Superior temporal gyrus (tissue), 1 donor: ENCODE measurements around the gene CSKMT.
"Not testable (repeated sequence)": the region's sequence is repeated elsewhere in the genome, so short reads cannot be mapped to it uniquely, and the experiment has no call there.

Experiments used
- DNase-seq: peaks from one replicate; pipeline ENCODE4 v3.0.0-alpha.2; 2016; ENCODE audit errors: extremely low spot score

The CSKMT gene

DNA sequence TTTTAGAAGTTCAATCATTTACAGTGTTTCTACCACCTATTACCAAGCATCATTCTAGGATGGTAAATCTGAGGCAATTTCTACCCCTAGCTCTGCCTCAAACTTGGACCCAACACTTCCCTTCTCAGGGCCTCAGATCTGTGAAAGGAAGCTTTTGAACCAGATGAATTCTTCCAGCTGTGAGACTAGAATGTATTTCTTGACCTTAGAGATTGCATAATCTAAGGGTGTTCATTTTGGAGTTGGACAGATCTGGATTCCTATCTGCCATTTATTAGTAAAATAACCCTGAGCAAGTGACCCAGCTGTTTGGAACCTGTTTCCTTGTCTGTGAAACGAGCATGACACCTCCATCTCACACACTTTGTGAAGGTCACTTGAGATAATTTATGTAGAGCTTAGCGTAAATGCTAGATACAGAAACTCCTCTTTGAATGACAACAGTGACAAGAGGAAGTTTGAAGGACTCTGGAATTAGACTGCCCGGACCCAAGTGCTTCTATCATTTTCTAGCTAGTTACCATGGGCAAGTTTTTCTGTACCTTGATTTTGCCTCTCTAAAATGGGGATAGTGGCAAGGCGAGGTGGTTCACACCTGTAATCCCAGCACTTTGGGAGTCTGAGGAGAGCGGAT lies 8.2 kb upstream of the CSKMT start:
- DNase-seq, result no peak

DNA sequence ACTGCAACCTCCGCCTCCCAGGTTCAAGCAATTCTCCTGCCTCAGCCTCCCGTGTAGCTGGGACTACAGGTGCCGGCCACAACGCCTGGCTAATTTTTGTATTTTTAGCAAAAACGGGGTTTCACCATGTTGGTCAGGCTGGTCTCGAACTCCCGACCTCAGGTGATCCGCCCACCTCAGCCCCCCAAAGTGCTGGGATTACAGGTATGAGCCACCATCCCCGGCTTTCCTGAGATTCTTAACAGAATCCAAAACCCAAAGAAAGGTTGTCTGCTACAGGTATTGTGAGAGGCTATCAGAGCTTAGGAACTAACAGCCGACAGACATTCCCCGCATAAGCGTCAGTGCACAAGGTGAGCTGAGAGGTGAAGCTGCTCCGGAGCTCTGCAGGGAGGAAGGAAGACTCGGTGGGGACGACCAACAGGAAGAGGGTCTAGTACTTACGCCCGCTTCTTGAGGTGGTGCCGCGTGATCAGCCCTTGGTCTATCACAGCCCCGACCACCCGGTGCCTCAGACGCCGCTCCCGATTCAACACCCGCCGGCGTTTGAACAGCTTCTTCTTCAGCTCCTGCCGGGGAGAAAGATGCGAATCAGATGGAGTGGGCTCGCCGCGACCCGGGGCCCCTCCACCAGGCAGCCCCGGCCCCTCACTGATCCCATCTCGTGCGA lies 572 bp upstream of the CSKMT start:
- DNase-seq, result no peak

DNA sequence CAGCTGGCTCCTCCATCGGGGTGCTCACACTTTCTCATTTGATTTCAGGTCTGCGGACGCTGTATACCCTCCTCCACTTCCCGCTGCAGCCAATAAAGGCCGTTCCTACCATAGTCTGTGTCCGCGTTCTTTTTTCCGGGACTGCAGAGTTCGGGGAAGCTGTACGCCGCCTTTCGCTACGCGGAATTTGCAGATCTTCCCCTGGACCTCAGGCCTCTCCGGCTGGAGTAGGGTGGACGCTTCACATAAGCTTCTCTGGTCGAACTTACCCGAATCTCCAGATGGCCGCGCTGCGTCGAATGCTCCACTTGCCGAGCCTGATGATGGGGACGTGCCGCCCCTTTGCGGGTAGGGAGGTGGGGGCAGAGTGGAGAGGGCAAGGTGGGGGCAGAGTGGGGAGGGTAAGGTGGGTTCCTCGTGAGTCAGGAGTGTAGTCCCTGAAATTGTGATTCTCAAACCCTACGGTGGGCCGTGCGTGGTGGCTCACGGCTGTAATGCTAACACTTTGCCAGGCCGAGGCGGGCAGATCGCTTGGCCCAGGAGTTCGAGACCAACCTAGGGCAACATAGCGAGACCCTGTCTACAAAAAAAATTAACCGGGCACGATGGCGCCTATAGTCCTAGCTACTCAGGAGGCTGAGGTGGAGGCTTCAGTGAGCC lies 617 bp downstream of the CSKMT start:
- peak; percentile 69 for DNase-seq

GRCh38 chr11:62666259-62666926 lies 1.3 kb downstream of the CSKMT start:
- DNase-seq, result no peak

DNA sequence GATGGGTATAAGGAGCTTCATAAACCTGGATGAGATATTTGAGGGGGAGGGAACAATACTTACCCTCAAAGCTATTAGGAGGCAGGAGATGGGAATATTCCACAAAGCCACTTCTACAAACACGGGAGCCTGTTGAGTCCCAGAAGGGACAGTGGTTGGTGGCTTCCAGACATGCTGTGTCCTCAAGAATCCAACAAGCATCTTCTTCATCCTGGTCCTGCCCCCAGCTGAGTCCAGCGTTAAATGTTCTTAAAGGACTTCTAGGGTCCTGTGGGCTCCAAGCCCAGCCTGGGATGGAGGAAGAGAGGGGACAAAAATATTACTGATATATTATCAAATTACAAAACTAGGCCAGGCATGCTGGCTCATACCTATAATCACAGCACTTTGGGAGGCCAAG lies 2.3 kb downstream of the CSKMT start:
- no peak for DNase-seq

- no peak for DNase-seq
Measured at GRCh38 chr11:62669420-62670161, 4.5 kb downstream of the CSKMT start.

GRCh38 chr11:62671236-62671607 lies 6.1 kb downstream of the CSKMT start:
- no peak for DNase-seq

- DNase-seq, result peak; percentile 90
Measured at GRCh38 chr11:62671608-62672389, 6.7 kb downstream of the CSKMT start, which contains the start of the genes LBHD1 and UQCC3. LBHD1 (minus strand) TSS chr11:62672267; CDS start chr11:62670031, 2,236 bp downstream. UQCC3 (plus strand) TSS chr11:62671673; CDS start chr11:62671746, 73 bp downstream.

DNA sequence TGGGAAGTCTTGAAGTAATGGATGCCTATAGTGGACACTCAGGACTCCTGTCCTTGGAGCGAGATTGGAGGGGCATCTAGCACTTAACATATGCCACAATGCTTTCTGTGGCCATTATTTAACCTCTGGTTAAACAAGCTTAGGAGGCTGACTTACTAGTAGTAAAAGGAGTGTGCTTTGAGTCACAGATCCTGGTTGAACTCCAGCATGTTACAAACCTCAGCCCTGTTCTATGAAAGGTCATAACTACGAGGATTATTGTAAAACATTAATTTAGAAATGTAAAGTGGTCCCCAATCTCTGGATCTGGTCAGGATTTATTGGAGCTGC lies 8.0 kb downstream of the CSKMT start:
- DNase-seq, result no peak

GRCh38 chr11:62675415-62675814 lies 10.3 kb downstream of the CSKMT start:
- DNase-seq, result not testable (repeated sequence)

- DNase-seq, result no peak
Measured at GRCh38 chr11:62676698-62677097, 11.6 kb downstream of the CSKMT start.

DNA sequence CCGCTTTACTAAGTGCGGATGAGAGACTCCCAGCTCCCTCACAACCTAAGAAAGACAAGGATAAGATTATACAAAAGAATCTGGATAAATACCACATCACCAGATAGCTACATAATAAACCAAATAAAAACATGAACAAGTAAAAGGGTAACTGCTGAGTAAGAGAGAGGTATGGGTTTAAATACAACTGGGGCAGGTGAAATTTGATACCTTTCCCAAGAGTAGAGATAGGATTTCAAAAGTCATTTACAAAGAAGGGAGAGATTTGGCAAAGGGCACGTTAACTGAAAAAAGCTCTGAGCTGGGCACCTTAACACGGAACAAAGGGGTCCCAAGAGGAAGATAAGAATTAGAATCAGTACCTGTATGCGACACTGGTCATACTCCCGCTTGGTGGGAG lies 12.0 kb downstream of the CSKMT start:
- no peak for DNase-seq

GRCh38 chr11:62677714-62678113 lies 12.6 kb downstream of the CSKMT start:
- DNase-seq, result no peak

DNA sequence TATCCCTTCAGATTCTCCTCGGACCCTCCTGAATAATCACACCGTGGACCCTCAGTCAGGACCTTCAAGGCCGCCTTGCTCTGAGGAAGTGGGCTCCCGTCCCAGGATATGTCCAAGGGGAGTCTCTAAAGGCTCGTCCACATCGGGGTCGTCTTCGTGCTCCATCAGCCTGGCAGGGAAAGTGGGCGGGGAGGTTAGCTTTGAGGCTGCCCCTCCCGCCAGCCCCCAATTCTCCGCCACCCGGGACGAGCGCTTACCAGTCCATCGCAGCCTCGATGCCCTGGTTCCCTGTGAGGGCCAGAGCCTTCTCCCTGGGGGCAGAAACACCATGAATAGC lies 13.3 kb downstream of the CSKMT start:
- DNase-seq, result no peak

GRCh38 chr11:62678770-62679696 lies 13.9 kb downstream of the CSKMT start, which contains the start of gene UBXN1:
UBXN1 (minus strand) TSS chr11:62679073; CDS start chr11:62678923, 150 bp downstream.
- peak; percentile 95 for DNase-seq

DNA sequence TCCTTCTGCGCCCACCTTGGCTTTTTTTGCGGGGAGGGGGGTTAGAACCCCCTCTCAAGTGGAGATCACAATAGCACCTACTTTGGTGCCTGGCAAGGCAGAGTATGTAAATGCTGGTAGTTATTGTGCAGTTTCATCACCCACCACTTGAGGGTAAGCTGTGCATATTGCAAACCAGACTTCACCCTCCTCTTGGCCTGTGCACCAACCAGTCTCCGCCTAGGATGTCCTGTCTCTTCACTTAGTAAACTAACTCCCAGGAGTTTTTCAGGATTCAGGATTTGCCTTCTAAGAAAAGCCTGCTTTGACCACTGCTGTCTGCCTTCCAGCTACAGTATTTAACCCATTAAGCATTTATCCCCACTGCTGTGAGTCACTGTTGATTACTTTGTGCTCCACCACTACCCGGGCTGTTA lies 15.7 kb downstream of the CSKMT start:
- DNase-seq, result no peak

DNA sequence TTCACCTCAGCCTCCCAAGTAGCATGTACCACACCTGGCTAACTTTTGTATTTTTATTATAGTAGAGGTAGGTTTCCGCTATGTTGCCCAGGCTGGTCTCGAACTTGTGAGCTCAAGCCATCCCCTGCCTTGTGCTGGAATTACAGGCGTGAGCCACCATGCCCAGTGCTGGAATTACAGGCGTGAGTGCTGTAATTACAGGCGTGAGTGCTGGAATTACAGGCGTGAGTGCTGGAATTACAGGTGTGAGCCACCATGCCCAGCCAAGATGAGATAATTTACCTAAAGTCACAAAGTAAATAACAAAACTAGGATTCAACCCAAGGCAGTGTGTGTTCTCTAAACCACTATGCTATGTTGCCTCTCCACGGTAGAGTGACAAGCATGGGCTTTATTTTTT lies 17.4 kb downstream of the CSKMT start:
- no peak for DNase-seq

DNA sequence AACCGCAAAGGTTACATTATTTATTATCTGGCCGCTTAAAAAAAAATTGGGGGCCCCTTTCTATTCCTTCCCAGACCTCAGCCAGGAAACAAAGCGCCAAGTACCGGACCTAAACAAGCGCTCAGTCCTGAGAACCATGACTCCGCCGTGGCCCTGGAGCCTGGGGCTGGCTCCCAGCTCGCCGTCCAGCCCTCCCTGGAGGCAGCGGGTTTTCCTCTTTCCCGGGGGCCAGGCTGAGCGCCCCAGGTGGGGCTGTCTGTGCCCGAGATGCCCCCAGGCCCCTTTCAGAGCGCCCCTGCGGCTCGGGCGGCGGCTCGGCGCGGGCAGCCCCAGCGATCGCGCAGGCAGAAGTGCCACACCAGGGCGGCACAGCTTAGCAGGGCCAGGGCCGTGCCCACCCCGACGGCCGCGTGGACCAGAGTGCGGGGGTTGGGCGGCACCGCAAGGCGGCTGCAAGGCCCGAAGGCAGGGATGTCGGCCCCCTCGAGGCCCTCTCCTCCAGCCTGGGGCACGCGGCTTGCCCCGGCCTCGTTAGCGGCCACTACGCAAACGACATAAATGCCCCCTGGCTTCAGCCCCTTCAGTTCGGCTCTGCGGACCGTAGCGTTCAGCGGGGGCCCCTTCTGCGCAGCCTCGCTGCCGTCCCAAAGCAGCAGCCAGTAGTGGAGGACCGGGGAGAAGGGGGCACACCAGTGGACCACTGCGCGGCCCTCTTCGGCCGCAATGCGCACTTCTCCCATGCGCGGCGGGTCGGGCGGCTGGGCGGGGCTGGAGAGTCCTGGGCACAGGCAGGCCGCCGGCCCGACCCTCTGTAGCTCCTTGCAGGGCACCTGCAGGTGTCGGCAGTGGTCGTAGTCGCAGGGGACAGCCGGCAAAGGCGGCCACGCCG lies 22.6 kb downstream of the CSKMT start:
- DNase-seq, result no peak

GRCh38 chr11:62688491-62688890 lies 23.4 kb downstream of the CSKMT start:
- DNase-seq, result no peak
